HEK293 (cell line): ENCODE results near the gene FLG2.

Source experiments
- CTCF ChIA-PET: fragments of 350-600 bp; formaldehyde crosslinking; extraction: SDS; loops from one replicate; lab custom pipeline; 2021; ENCODE audit warnings: antibody characterized with exemption; lab: Yijun Ruan, JAX
- POLR2A ChIA-PET: fragments of 300-600 bp; formaldehyde crosslinking; extraction: SDS; loops from one replicate; lab custom pipeline; 2020; ENCODE audit warnings: antibody characterized with exemption, inconsistent platforms; lab: Yijun Ruan, JAX
- H3K27ac ChIP-seq: fragments of 200-500 bp; sonication (Bioruptor generic); 2 replicates; pipeline ENCODE4 v1.5.1; 2014; ENCODE audit warnings: low read depth, low read length, control low read depth, inconsistent platforms; ENCODE audit errors: extremely low read depth
- H3K36me3 ChIP-seq, 2 experiments: fragments of 200-500 bp in 1 of 2; sonication (Bioruptor generic) in 1 of 2; 1 replicate in 1 of 2; 2 replicates in 1 of 2; pipeline ENCODE4 v1.5.1; 2014 to 2017; ENCODE audit warnings: inconsistent platforms in 2 of 2, low read length in 2 of 2; ENCODE audit not compliant: control insufficient read depth in 2 of 2, insufficient read depth in 1 of 2
- H3K4me1 ChIP-seq: fragments of 200-500 bp; sonication (Bioruptor generic); 2 replicates; pipeline ENCODE4 v1.5.1; 2014; ENCODE audit warnings: mild to moderate bottlenecking, low read length, inconsistent platforms; ENCODE audit not compliant: control insufficient read depth, insufficient read depth
- H3K4me3 ChIP-seq: 2 replicates; pipeline ENCODE4 v1.5.1; 2011; ENCODE audit warnings: low read depth, mild to moderate bottlenecking, control low read depth, low read length, moderate library complexity
- H3K9me3 ChIP-seq: fragments of 200-500 bp; sonication (Bioruptor generic); 2 replicates; pipeline ENCODE4 v1.5.1; 2014; ENCODE audit warnings: low read depth, low read length, inconsistent platforms; ENCODE audit not compliant: control insufficient read depth, insufficient read depth
- GLIS2 ChIP-seq: fragments of 450-650 bp; formaldehyde crosslinking; IDR thresholded peaks from 2 replicates; pipeline ENCODE4 v1.5.1; 2016; ENCODE audit warnings: missing biosample characterization, missing genetic modification characterization
- INSM2 ChIP-seq: fragments of 450-650 bp; formaldehyde crosslinking; IDR thresholded peaks from 2 replicates; pipeline ENCODE4 v1.5.1; 2016; ENCODE audit warnings: missing biosample characterization, missing genetic modification characterization
- ZBTB48 ChIP-seq: fragments of 450-650 bp; formaldehyde crosslinking; IDR thresholded peaks from 2 replicates; pipeline ENCODE4 v1.5.1; 2016; ENCODE audit warnings: missing biosample characterization, missing genetic modification characterization
- ZFP3 ChIP-seq: fragments of 450-650 bp; formaldehyde crosslinking; IDR thresholded peaks from 2 replicates; pipeline ENCODE4 v1.5.1; 2016; ENCODE audit warnings: low read depth, missing biosample characterization, missing genetic modification characterization
- ZFP37 ChIP-seq: fragments of 450-650 bp; formaldehyde crosslinking; IDR thresholded peaks from 2 replicates; pipeline ENCODE4 v1.5.1; 2016; ENCODE audit warnings: missing biosample characterization, missing genetic modification characterization
- ZIC2 ChIP-seq: fragments of 450-650 bp; formaldehyde crosslinking; IDR thresholded peaks from 2 replicates; pipeline ENCODE4 v1.5.1; 2016; ENCODE audit warnings: missing biosample characterization, missing genetic modification characterization
- ZNF248 ChIP-seq: fragments of 450-650 bp; formaldehyde crosslinking; IDR thresholded peaks from 2 replicates; pipeline ENCODE4 v1.5.1; 2017; ENCODE audit warnings: missing biosample characterization, missing genetic modification characterization
- ZNF302 ChIP-seq: fragments of 450-650 bp; formaldehyde crosslinking; IDR thresholded peaks from 2 replicates; pipeline ENCODE4 v1.5.1; 2016; ENCODE audit warnings: missing biosample characterization, missing genetic modification characterization, low read depth
- ZNF426 ChIP-seq: fragments of 450-650 bp; formaldehyde crosslinking; IDR thresholded peaks from 2 replicates; pipeline ENCODE4 v1.5.1; 2017; ENCODE audit warnings: missing biosample characterization, missing genetic modification characterization, mild to moderate bottlenecking, inconsistent platforms, moderate library complexity
- ZNF555 ChIP-seq: fragments of 450-650 bp; formaldehyde crosslinking; conservative IDR thresholded peaks from 2 replicates; pipeline ENCODE4 v1.5.1; 2017; ENCODE audit warnings: missing biosample characterization, mild to moderate bottlenecking, missing genetic modification characterization, inconsistent platforms
- ZNF571 ChIP-seq: fragments of 450-650 bp; formaldehyde crosslinking; IDR thresholded peaks from 2 replicates; pipeline ENCODE4 v1.5.0; 2017; ENCODE audit warnings: missing biosample characterization, missing genetic modification characterization
- ZNF654 ChIP-seq: fragments of 450-650 bp; formaldehyde crosslinking; IDR thresholded peaks from 2 replicates; pipeline ENCODE4 v1.5.1; 2016; ENCODE audit warnings: low read depth, missing biosample characterization, missing genetic modification characterization
- ZNF76 ChIP-seq: fragments of 450-650 bp; formaldehyde crosslinking; IDR thresholded peaks from 2 replicates; pipeline ENCODE4; 2016; ENCODE audit warnings: low read depth, missing biosample characterization, missing genetic modification characterization, borderline replicate concordance
- ZNF776 ChIP-seq: fragments of 450-650 bp; formaldehyde crosslinking; IDR thresholded peaks from 2 replicates; pipeline ENCODE4 v1.5.0; 2017; ENCODE audit warnings: missing biosample characterization, missing genetic modification characterization, borderline replicate concordance
- ZSCAN18 ChIP-seq: fragments of 450-650 bp; formaldehyde crosslinking; IDR thresholded peaks from 2 replicates; pipeline ENCODE4 v1.5.1; 2016; ENCODE audit warnings: missing biosample characterization, missing genetic modification characterization
- TF ChIP-seq, protein P1 (sequence below): fragments of 450-650 bp; formaldehyde crosslinking; IDR thresholded peaks from 2 replicates; pipeline ENCODE4 v1.5.1; 2017; ENCODE audit warnings: missing biosample characterization, missing genetic modification characterization
- TF ChIP-seq, protein P2 (sequence below): fragments of 450-650 bp; formaldehyde crosslinking; IDR thresholded peaks from 2 replicates; pipeline ENCODE4 v1.5.1; 2016; ENCODE audit warnings: missing biosample characterization, missing genetic modification characterization

The FLG2 gene

GRCh38 chr1:152348447-152348846 lies 11.4 kb downstream of the FLG2 start (continued):
- TF ChIP-seq, protein P1, sequence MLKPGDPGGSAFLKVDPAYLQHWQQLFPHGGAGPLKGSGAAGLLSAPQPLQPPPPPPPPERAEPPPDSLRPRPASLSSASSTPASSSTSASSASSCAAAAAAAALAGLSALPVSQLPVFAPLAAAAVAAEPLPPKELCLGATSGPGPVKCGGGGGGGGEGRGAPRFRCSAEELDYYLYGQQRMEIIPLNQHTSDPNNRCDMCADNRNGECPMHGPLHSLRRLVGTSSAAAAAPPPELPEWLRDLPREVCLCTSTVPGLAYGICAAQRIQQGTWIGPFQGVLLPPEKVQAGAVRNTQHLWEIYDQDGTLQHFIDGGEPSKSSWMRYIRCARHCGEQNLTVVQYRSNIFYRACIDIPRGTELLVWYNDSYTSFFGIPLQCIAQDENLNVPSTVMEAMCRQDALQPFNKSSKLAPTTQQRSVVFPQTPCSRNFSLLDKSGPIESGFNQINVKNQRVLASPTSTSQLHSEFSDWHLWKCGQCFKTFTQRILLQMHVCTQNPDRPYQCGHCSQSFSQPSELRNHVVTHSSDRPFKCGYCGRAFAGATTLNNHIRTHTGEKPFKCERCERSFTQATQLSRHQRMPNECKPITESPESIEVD (tag by site-specific recombination): no peak
- no peak for TF ChIP-seq ZNF76 (tag by site-specific recombination)
- TF ChIP-seq ZNF302 (tag by site-specific recombination): no peak

DNA sequence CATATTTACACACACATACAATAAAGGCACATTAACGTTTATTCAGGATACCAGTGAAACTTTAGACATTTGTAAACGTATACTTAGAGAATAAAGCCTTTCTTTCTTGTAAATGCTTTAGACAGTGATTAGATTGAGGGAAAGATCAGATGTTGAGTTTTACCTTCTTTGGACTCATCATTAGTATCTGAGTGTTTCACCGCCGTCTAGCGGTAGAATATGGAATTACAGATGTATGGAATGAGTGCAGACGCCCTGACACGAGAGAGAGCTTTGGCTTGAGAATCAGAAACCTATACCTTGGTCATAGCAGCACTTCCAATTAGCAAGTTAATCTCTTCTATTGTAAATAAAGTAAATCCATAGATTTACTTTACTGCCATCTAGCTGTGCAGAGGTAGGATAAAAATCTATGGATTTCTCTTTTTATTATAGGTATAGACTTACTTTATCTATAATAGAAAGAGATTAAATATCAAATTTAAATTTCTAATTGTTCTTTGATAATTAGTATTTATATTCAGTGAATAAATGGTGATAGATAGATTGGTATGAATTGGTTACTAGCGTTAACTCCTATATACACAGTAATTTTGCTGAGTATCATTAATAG lies 12.6 kb downstream of the FLG2 start:
- no peak for TF ChIP-seq ZBTB48 (tag by site-specific recombination)
- peak; percentile 33 for TF ChIP-seq ZNF654 (tag by site-specific recombination)
- TF ChIP-seq ZNF571 (tag by site-specific recombination): no peak
- TF ChIP-seq INSM2 (tag by site-specific recombination): no peak
- TF ChIP-seq ZIC2 (tag by site-specific recombination): no peak
- no peak for TF ChIP-seq ZNF555 (tag by site-specific recombination)
- ChIA-PET POLR2A (no interaction called here), CTCF (interaction anchor here (0.6 to 2.6 kb wide), 45 partner anchors 9 to 305 kb away, joined by 3 to 31 read pairs (median 4); partner anchors contain the start of genes FLG2 and HRNR)
- Histone ChIP-seq H3K27ac (no peak overlapping the region), H3K4me1 (no peaks in the 10 kb centered on the region), H3K4me3 (no peak overlapping the region), H3K36me3 (no peaks in the 10 kb centered on the region), H3K9me3 (no peaks in the 10 kb centered on the region)

DNA sequence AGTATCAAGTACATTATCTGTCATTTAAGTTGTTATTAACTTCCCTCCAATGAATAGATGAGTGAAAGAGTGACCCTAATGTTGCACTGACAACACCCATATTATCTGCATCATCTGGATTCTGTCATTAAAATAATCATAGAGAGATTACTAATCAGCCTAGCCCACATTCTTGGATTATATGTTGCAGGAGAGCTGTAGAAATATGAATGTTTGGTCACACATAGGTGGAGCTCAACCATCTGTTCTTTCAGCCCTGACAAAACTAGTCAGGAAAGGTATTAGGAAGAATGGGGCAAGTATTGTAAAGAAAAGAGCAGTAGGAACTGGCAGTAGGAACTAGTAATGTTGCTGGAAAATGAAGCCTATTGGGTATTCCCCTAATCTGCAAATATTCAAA lies 15.4 kb downstream of the FLG2 start:
- Histone ChIP-seq H3K36me3 (no peaks in the 10 kb centered on the region), H3K9me3 (no peaks in the 10 kb centered on the region), H3K27ac (no peak overlapping the region), H3K4me1 (no peaks in the 10 kb centered on the region), H3K4me3 (no peak overlapping the region)
- ChIA-PET POLR2A (no interaction called here), CTCF (interaction anchor here (1.2 to 1.5 kb wide), 2 partner anchors 94 to 96 kb away, joined by 5 to 8 read pairs; no protein-coding TSS in a partner anchor)
- TF ChIP-seq GLIS2 (tag by site-specific recombination) (no peak), ZSCAN18 (tag by site-specific recombination) (no peak), ZFP37 (tag by site-specific recombination) (no peak), ZNF776 (tag by site-specific recombination) (no peak), ZFP3 (tag by site-specific recombination) (no peak), ZNF571 (tag by site-specific recombination) (no peak), ZNF302 (tag by site-specific recombination) (no peak), ZNF248 (no peak), ZNF76 (tag by site-specific recombination) (no peak), ZNF426 (no peak)
- TF ChIP-seq, protein P2, sequence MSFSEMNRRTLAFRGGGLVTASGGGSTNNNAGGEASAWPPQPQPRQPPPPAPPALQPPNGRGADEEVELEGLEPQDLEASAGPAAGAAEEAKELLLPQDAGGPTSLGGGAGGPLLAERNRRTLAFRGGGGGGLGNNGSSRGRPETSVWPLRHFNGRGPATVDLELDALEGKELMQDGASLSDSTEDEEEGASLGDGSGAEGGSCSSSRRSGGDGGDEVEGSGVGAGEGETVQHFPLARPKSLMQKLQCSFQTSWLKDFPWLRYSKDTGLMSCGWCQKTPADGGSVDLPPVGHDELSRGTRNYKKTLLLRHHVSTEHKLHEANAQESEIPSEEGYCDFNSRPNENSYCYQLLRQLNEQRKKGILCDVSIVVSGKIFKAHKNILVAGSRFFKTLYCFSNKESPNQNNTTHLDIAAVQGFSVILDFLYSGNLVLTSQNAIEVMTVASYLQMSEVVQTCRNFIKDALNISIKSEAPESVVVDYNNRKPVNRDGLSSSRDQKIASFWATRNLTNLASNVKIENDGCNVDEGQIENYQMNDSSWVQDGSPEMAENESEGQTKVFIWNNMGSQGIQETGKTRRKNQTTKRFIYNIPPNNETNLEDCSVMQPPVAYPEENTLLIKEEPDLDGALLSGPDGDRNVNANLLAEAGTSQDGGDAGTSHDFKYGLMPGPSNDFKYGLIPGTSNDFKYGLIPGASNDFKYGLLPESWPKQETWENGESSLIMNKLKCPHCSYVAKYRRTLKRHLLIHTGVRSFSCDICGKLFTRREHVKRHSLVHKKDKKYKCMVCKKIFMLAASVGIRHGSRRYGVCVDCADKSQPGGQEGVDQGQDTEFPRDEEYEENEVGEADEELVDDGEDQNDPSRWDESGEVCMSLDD (tag by site-specific recombination): no peak
